ENCODE results near the gene PRPH.
A peak's percentile ranks its signal among the peaks of the same experiment; 100 is the strongest.

Gene PRPH

DNA sequence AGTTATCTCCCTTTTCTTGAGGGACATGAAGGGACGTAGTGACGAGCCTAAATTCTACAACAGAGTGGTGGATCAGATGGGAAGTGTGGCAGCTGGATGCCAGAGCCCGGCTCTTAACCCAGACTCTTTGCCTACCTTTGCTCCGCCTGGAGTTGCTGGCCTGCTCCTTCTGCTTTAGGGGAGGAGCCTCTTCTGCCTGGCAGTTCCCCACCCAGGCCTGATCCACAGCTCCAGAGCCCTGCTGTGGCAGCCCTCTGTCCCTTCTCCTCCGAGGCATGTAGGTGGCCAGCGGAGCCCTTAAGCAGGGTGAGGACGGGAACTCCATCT lies 2.3 kb upstream of the PRPH start:
- TF ChIP-seq, protein P1, sequence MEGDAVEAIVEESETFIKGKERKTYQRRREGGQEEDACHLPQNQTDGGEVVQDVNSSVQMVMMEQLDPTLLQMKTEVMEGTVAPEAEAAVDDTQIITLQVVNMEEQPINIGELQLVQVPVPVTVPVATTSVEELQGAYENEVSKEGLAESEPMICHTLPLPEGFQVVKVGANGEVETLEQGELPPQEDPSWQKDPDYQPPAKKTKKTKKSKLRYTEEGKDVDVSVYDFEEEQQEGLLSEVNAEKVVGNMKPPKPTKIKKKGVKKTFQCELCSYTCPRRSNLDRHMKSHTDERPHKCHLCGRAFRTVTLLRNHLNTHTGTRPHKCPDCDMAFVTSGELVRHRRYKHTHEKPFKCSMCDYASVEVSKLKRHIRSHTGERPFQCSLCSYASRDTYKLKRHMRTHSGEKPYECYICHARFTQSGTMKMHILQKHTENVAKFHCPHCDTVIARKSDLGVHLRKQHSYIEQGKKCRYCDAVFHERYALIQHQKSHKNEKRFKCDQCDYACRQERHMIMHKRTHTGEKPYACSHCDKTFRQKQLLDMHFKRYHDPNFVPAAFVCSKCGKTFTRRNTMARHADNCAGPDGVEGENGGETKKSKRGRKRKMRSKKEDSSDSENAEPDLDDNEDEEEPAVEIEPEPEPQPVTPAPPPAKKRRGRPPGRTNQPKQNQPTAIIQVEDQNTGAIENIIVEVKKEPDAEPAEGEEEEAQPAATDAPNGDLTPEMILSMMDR (IDR thresholded peaks at IDR 0.05; ENCODE audit: low read depth, low read length), result no peak
- H3K4me3 ChIP-seq (replicated peaks in 1 of 2; ENCODE audit: low read depth in 2 of 2, low read length in 2 of 2), result no peak overlapping the region
- peak in 1 of 2 donors; percentile 24 for DNase-seq (ENCODE audit: low read depth in 2 of 2)

DNA sequence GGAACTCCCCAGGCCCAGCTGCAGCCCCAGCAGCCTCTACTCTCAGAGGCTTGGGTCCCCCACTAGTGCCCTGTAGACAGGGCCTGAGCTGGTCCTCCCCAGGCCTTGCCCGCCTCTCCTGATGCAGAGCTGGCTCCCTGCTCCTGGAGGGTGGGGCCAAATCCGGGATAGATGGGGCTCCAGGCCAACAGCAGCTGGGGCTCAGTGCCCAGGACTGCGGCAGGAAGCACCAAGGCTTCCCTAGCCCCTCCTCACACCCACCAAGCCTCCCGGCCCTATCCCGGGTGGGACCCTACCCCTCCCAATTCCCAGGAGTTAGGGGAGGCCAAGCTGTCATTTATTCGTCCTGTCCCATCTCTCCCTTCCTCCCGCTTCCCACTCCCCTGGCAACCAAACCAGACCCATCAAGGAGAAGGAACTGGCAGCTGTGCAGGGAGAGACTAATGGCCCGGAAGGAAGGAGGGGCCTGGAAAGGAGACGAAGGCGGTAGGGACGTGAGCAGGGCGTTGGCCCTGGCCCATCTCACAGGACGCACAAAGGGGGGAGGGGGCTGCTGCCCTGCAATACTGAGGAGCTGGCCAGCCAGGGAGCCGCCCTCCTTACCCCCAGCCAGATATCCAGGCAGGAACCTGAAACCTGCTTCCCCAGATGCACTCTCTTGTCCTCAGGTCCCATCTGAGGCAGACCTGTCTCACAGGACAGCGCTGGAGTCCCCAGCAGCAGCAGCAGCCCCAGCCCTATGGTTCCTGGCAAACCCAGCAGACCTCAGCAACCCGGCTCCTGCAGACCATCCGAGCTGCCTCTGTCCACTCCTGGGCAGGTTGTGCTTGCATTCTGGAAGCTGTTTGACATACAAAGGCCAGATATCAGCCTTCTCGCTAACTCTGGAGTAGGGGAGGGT lies 1.6 kb upstream of the PRPH start:
- DNase-seq (ENCODE audit: low read depth in 2 of 2), result peak in 1 of 2 donors; percentile 58

DNA sequence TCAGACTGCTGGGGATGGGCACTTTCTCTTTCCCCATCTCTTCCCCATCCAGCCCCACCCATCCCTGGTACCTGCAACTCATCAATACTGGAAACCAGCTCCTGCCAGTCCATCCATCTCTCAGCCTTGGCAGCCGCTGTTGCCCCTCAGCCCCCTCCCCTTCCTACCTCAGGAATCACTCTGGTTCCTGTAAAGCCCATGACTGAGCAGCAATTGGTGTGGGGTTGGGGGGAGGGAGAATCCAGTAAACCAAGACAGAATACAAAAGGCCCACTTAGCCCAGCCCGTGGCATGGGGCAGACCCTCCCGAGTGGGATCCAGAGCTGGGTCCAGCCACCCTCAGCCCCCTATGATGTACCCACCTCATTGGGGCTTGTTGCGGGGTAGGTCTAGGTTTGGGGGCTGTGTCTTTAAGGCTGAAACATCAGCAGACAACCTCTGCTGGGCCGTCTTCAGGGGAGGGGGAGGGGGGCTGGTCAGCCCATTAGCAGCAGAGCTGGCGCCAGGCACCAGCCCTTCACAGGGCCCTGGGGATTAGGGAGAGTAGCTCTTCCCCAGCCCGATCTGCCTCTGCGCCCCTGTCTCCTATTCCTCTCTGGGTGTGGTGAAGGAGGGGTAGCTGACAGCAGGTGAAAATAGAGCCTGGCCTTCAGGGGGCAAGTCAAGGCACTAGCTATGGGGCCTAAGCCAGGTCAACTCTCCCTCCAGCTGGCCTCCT lies 702 bp upstream of the PRPH start:
- TF ChIP-seq, protein P1 (IDR thresholded peaks at IDR 0.05; ENCODE audit: low read depth, low read length), result no peak
- no peak overlapping the region for H3K4me3 ChIP-seq (replicated peaks in 1 of 2; ENCODE audit: low read depth in 2 of 2, low read length in 2 of 2)
- DNase-seq (ENCODE audit: low read depth in 2 of 2), result no peak

More for the DNA sequence above, 1.6 kb upstream of the PRPH start:
- H3K4me3 ChIP-seq (replicated peaks in 1 of 2; ENCODE audit: low read depth in 2 of 2, low read length in 2 of 2), result peak overlapping the region in 1 of 2 donors; percentile 11
- TF ChIP-seq, protein P1 (IDR thresholded peaks at IDR 0.05; ENCODE audit: low read depth, low read length), result no peak

DNA sequence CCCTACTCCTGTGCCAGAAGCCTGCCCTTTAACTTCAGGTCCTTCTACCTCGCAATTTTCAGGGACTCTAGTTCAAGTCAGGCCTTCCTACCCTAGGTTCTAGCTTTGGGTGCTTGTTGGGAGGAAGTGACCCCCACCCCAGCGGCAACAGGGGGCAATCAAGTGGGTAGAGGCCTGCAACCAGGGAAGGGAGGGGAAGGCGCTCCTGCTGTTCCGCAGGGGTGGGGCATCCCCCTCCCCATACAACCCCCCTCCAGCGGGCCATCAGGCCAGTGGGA lies 204 bp upstream of the PRPH start:
- TF ChIP-seq, protein P1 (IDR thresholded peaks at IDR 0.05; ENCODE audit: low read depth, low read length), result no peak
- no peak overlapping the region for H3K4me3 ChIP-seq (replicated peaks in 1 of 2; ENCODE audit: low read depth in 2 of 2, low read length in 2 of 2)

DNA sequence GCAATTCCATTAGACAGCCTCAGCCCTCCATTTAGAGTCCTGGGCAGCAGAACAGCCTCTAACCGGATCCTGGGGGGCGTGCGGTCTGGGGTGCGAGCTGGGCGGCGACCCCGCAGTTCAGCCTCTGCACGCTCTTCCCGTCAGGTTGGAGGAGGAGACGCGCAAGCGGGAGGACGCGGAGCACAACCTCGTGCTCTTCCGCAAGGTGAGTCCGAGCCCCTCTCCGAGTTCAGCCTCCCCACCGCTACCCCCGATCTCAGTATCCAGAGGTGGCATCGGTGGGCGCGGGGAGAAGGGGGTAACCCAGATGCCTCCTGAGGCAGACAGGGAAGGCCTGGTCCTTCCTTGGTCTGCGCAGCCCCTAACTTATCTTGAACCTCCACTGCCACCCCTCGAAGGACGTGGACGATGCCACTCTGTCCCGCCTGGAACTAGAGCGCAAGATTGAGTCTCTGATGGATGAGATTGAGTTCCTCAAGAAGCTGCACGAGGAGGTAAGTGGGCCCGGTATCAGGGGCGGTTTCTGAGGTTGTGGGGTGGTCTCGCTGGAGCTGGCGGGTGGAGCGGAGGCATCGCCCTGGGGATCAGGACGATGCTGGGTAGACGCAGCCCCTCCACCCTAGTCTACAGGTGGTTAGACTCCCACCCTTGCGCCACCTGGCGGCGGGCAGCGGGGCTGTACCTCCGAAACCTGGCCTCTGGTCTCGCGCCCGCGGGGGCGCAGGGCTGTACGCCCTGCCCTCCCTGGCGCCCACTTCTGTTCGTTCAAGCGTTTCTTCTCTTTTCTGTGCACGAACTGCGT lies 1.3 kb downstream of the PRPH start:
- DNase-seq (ENCODE audit: low read depth in 2 of 2), result no peak
- TF ChIP-seq, protein P1 (IDR thresholded peaks at IDR 0.05; ENCODE audit: low read depth, low read length), result peak; percentile 68
- no peak overlapping the region for H3K4me3 ChIP-seq (replicated peaks in 1 of 2; ENCODE audit: low read depth in 2 of 2, low read length in 2 of 2)

More for the DNA sequence above, 204 bp upstream of the PRPH start:
- DNase-seq (ENCODE audit: low read depth in 2 of 2), result no peak

DNA sequence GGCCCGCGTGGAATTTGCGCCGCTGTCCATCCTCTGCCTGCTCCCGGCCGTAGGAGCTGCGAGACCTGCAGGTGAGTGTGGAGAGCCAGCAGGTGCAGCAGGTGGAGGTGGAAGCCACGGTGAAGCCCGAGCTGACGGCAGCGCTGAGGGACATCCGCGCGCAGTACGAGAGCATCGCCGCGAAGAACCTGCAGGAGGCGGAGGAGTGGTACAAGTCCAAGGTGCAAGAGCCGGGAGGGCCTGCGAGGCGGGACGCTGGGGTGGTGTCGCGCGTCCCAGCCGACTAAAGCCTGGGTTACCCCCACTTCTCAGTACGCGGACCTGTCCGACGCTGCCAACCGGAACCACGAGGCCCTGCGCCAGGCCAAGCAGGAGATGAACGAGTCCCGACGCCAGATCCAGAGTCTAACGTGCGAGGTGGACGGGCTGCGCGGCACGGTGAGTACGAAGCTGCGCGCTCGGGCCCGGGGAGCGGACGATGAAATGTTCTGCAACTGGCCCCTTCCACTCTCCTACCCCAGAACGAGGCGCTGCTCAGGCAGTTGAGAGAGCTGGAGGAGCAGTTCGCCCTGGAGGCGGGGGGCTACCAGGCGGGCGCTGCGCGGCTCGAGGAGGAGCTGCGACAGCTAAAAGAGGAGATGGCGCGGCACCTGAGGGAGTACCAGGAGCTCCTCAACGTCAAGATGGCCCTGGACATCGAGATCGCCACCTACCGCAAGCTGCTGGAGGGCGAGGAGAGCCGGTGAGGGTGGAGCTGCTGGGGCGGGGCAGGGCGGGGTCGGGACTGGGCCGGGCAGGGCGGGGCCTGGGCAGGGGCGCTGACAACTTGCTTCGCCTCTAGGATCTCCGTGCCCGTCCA lies 2.1 kb downstream of the PRPH start:
- TF ChIP-seq, protein P1 (IDR thresholded peaks at IDR 0.05; ENCODE audit: low read depth, low read length), result no peak
- no peak for DNase-seq (ENCODE audit: low read depth in 2 of 2)
- H3K4me3 ChIP-seq (replicated peaks in 1 of 2; ENCODE audit: low read depth in 2 of 2, low read length in 2 of 2), result no peak overlapping the region
